ENCODE data around the gene SPATA6. TPM values are rescaled to one million over a fixed set of nuclear protein-coding genes. Genes with fewer than 3 reads are reported as not detected.

SPATA6 gene
- total and polyA plus RNA-seq, 2 experiments from 2014 or later = 3.4 to 4.5 TPM

DNA sequence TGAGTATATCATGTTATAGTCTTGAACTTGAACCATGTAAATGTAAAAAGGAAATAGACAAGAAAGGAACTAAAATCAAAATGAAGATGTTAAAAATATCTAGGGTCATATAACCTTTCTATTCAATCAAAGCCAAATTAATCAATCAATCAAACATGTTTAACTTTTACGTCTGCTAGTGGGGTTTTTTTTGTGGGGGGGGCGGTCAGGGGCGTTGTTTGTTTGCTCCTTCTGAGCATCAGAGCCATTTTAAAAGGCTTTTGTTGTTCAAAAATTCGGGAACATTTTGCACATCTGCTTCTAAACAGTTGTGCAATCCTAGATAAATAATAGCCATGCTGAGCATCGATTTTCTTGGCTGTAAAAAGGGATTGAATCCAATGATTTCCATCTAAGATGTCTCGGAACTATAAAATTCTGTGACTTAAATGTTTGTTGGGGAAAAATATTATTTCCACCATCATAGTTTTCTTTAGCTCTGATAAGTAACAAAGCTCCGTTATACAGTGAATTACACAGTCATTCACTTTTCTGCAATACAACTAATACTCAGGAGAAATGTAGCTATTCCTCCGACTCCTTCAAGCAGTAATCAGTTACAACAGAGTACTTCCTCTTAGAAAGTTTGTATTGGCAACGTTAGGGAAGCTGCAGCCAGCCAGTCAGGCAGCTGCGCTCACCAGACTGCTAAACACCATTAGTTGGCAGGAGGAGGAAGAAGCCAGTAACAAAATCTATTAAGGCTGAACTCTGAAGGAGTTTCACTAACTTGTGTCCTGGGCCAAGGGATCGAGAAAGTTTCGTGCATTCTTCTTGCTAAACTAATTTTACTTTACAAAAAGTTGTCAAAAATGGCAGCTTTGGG, 2.2 kb downstream of the SPATA6 start:
- Histone ChIP-seq H3K9me3 (ENCODE audit: low read depth) (no peaks in the 10 kb centered on the region), H3K36me3 (replicated peaks; ENCODE audit: insufficient read depth, low read depth) (no peaks in the 10 kb centered on the region), H3K9me2 (replicated peaks; ENCODE audit: insufficient read depth) (no peaks in the 10 kb centered on the region), H3K79me2 (peaks cover 3% of the 10 kb centered on the region), H4K20me1 (ENCODE audit: insufficient read depth, poor library complexity, severe bottlenecking) (no peaks in the 10 kb centered on the region), H2AFZ (no peak overlapping the region), H3K4me1 (ENCODE audit: insufficient read depth) (peaks cover 12% of the 10 kb centered on the region), H3K27ac (peak overlapping the region; percentile 82), H3K4me3 (no peak overlapping the region), H3K4me2 (peak overlapping the region; percentile 81), H3K27me3 (no peaks in the 10 kb centered on the region)
- no peak for TF ChIP-seq EZH2 (IDR thresholded peaks at IDR 0.05; ENCODE audit: borderline replicate concordance)
- TF ChIP-seq, protein P1, sequence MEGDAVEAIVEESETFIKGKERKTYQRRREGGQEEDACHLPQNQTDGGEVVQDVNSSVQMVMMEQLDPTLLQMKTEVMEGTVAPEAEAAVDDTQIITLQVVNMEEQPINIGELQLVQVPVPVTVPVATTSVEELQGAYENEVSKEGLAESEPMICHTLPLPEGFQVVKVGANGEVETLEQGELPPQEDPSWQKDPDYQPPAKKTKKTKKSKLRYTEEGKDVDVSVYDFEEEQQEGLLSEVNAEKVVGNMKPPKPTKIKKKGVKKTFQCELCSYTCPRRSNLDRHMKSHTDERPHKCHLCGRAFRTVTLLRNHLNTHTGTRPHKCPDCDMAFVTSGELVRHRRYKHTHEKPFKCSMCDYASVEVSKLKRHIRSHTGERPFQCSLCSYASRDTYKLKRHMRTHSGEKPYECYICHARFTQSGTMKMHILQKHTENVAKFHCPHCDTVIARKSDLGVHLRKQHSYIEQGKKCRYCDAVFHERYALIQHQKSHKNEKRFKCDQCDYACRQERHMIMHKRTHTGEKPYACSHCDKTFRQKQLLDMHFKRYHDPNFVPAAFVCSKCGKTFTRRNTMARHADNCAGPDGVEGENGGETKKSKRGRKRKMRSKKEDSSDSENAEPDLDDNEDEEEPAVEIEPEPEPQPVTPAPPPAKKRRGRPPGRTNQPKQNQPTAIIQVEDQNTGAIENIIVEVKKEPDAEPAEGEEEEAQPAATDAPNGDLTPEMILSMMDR (IDR thresholded peaks at IDR 0.05; ENCODE audit: poor library complexity) = no peak
- TF ChIP-seq EZH2phosphoT487 (IDR thresholded peaks at IDR 0.05; ENCODE audit: low read depth, severe bottlenecking, unreplicated experiment) = no peak
- 60% methylated on average over 12 of the region's 12 CpGs for WGBS (ENCODE audit: low lambda C conversion rate, missing lambda C conversion rate)
- peak; percentile 20 for DNase-seq (ENCODE audit: low spot score)

DNA sequence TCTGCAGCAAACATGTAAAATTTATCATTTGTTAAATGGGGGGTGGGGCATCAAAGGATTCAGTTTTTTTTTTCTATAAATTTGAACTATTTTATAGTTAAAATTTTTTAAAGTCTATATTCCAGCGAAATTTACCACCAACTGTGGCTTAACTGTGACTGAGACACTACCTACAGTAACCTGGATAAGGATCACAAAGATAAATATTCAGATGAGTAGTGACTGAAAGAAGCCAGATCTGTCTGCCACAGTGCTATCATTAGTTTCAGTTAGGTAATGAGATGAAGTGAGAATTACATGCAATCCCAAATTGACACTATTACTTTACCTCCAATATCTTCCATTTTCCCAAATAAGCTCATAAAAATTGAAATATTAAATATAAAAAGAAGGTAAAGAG, 5.4 kb downstream of the SPATA6 start:
- H3K4me1 ChIP-seq (ENCODE audit: insufficient read depth) = peaks cover 12% of the 10 kb centered on the region

DNA sequence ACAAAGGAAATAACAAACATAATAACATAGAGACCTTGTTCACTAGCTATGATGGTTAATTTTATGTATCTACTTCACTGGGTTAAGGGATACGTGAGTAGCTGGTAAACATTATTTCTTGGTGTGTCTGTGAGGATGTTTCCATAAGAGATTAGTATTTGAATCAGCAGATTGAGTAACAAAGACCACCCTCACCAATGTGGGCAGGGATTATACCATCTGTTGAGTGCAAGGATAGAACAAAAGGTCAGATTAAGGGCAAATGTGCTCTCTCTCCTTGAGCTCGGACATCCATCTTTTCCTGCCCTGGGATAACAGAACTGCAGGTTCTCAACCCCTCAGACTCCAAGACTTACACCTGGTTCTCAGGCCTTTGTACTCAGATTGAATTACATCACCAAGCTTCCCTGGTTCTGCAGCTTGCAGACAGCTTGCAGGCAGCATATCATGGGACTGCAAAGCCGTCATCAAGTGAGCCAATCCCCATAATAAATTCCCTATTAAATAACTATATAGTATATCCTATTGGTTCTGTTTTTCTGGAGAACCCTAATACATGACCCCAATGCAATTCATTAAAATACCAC, 9.2 kb downstream of the SPATA6 start:
- DNase-seq (ENCODE audit: low spot score) = no peak
- no peaks in the 10 kb centered on the region for H3K4me1 ChIP-seq (ENCODE audit: insufficient read depth)
- no peaks in the 10 kb centered on the region for H3K36me3 ChIP-seq (replicated peaks; ENCODE audit: insufficient read depth, low read depth)
- no peak for TF ChIP-seq EZH2 (IDR thresholded peaks at IDR 0.05; ENCODE audit: borderline replicate concordance)
- no peak for TF ChIP-seq EZH2phosphoT487 (IDR thresholded peaks at IDR 0.05; ENCODE audit: low read depth, severe bottlenecking, unreplicated experiment)
- TF ChIP-seq, protein P1 (IDR thresholded peaks at IDR 0.05; ENCODE audit: poor library complexity) = no peak
- H3K27me3 ChIP-seq = no peaks in the 10 kb centered on the region
- no peak overlapping the region for H2AFZ ChIP-seq
- H3K4me2 ChIP-seq = no peak overlapping the region
- H3K79me2 ChIP-seq = peaks cover 3% of the 10 kb centered on the region
- WGBS (ENCODE audit: low lambda C conversion rate, missing lambda C conversion rate) = 79% methylated on average over 3 of the region's 3 CpGs
- no peaks in the 10 kb centered on the region for H4K20me1 ChIP-seq (ENCODE audit: insufficient read depth, poor library complexity, severe bottlenecking)
- H3K9me3 ChIP-seq (ENCODE audit: low read depth) = no peaks in the 10 kb centered on the region
- H3K27ac ChIP-seq = no peak overlapping the region
- no peak overlapping the region for H3K4me3 ChIP-seq
- H3K9me2 ChIP-seq (replicated peaks; ENCODE audit: insufficient read depth) = no peaks in the 10 kb centered on the region

More for the DNA sequence above, 5.4 kb downstream of the SPATA6 start:
- no peaks in the 10 kb centered on the region for H3K27me3 ChIP-seq
- no peaks in the 10 kb centered on the region for H3K36me3 ChIP-seq (replicated peaks; ENCODE audit: insufficient read depth, low read depth)
- no peaks in the 10 kb centered on the region for H3K9me2 ChIP-seq (replicated peaks; ENCODE audit: insufficient read depth)
- no peak for DNase-seq (ENCODE audit: low spot score)
- H2AFZ ChIP-seq = no peak overlapping the region
- H3K4me3 ChIP-seq = no peak overlapping the region
- H4K20me1 ChIP-seq (ENCODE audit: insufficient read depth, poor library complexity, severe bottlenecking) = no peaks in the 10 kb centered on the region
- no peak overlapping the region for H3K27ac ChIP-seq
- TF ChIP-seq EZH2 (IDR thresholded peaks at IDR 0.05; ENCODE audit: borderline replicate concordance) (no peak), EZH2phosphoT487 (IDR thresholded peaks at IDR 0.05; ENCODE audit: low read depth, severe bottlenecking, unreplicated experiment) (no peak)
- TF ChIP-seq, protein P1 (IDR thresholded peaks at IDR 0.05; ENCODE audit: poor library complexity) = no peak
- no peaks in the 10 kb centered on the region for H3K9me3 ChIP-seq (ENCODE audit: low read depth)
- no peak overlapping the region for H3K4me2 ChIP-seq
- WGBS (ENCODE audit: low lambda C conversion rate, missing lambda C conversion rate) = 76% methylated on average over 1 of the region's 1 CpG
- peaks cover 3% of the 10 kb centered on the region for H3K79me2 ChIP-seq
